ENCODE measurements around the gene DPP7.
A peak's percentile ranks its signal among the peaks of the same experiment; 100 is the strongest.
"Not testable (repeated sequence)": the region's sequence is repeated elsewhere in the genome, so short reads cannot be mapped to it uniquely, and the experiment has no call there.

The DPP7 gene

DNA sequence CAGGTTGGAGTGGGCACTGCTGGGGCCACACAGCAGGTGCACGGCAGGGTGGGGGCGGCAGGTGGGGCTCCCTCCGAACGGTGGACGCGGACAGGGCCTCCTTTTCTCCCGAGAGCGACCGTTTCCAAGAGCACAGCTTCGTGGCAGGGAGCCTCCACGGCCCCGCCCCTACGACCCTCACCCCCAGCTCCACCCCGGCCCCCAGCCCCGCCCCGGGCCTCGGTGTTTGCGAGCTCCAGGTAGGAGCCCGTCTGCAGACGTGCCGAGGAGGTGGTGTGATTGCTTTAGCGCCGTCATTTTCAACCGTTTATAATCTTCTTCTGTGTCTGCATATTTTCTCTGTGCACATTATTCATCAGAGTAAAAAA, 33.2 kb upstream of the DPP7 start:
- DNase-seq = no peak

- DNase-seq = no peak
These were observed 32.7 kb upstream of the DPP7 start for GRCh38 chr9:137147091-137147792.

GRCh38 chr9:137146527-137146918, 32.0 kb upstream of the DPP7 start:
- DNase-seq = no peak

- DNase-seq = no peak
These were observed 31.4 kb upstream of the DPP7 start for GRCh38 chr9:137145731-137146526.

DNA sequence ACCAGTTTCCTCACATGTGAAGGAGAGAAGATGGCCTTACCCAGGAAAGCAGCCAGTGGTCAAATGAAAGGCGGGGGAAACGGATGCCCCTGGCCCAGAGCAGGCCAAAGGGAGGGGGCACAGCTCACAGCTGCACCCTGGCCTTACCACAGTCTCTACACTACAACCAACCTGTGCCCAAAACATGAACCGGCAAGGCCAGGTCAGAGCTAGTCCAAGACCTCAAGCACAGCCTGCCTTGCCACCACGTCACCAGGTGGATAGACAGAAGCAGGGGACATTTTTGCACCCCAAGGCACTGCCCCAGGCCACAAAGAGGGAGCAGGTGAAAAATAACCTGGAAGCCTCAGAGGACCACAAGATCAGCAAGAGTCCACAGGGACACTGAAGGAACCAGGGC, 28.9 kb upstream of the DPP7 start:
- DNase-seq = no peak

- DNase-seq = no peak
These were observed 27.7 kb upstream of the DPP7 start for GRCh38 chr9:137141976-137142936.

DNA sequence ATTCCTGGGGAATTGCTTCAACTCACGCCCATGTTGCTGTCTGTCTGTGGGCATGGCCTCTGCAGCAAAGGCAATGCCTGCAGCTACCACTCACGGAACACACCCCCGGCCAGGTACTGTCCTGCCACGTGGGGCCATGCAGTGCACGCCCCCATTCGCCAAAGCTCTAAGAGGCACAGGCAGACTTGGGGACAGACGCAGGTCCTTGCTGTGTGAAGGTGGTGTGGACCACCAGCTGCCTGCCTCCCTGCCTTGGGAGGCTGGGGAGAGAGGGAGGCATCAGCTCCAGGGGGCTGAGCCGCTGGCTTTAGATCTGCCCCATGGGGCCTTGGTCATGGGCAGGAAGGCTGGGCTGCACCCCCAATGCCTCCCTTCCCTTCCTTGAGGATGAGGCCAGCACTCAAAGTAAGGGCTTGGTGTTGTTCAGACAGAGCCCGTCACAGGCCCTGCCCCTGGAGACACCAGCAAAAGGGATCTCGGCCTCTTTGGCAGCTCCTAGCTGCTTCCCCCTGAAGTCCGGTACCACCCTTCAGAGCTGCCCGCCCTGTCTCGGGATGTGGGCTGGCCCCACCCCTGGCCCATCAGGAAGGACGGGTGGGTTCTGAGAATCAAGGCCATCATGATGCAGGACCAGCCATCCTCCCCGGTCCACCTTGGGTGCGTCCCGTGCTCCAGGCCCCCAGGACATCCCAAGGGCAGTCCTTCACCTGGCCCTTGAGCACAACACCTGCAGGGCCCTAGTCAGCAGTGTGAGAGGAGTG, 26.7 kb upstream of the DPP7 start:
- DNase-seq = no peak

- no peak for DNase-seq
These were observed 25.8 kb upstream of the DPP7 start for GRCh38 chr9:137140151-137141012.

- no peak for DNase-seq
These were observed 25.1 kb upstream of the DPP7 start for GRCh38 chr9:137139468-137140150.

- DNase-seq = peak in 4 of 6 experiments; percentile 18 to 43 (median 33)
These were observed 24.4 kb upstream of the DPP7 start, which contains the start of gene GRIN1 for GRCh38 chr9:137138722-137139467. Gene GRIN1 (plus strand): TSS chr9:137139154. CDS start chr9:137139487, 333 bp downstream.

GRCh38 chr9:137138058-137138721, 23.7 kb upstream of the DPP7 start:
- peak in 1 of 6 experiments; percentile 5 for DNase-seq

DNA sequence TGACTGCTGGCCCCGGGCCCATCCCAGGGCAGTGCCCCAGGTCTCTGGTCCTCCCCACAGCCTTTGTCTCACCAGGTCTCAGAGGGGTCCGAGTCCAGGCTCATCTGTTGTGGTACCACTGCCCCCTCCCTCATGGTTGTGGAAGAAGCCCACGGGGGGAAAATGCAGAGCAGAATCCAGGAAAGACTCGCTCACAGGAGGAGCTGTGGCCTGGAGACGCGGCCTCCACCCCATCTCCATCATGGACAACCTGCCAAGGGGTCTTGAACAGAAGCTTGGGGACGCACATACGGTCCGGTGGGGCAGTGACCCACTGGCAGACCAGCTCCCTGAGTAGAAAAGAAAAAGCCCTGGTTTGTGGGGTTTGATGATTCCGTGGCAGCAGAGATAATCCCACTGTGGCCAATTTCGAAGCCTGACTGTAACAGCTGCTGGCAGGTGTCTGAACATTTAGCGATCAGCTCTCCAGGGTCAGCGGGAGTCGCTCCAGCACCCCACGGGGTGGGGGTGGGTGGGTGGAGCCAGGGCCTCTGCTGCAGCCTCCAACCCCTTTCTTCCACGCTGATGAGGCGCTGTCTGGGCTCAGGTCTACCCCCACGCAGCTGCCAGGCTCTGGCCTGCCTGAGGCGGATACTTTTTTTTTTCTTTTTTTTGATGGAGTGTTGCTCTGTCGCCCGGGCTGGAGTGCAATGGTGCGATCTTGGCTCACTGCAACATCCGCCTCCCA, 22.5 kb upstream of the DPP7 start:
- DNase-seq = no peak

- no peak for DNase-seq
These were observed 21.8 kb upstream of the DPP7 start for GRCh38 chr9:137136261-137136880.

DNA sequence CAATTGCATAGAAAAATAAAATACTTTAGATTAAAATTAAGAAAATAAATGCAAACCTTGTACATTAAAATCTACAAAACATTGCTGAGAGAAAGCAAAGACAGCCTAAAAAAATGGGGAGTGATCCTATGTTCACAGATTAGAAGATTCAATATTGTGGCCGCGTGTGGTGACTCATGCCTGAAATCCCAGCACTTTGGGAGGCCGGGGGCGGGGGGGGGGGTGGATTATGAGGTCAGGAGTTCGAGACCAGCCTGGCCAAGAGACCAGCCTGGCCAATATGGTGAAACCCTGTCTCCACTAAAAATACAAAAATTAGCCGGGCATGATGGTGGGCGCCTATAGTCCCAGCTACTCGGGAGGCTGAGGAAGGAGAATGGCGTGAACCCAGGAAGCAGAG, 20.6 kb upstream of the DPP7 start:
- DNase-seq = not testable (repeated sequence)

DNA sequence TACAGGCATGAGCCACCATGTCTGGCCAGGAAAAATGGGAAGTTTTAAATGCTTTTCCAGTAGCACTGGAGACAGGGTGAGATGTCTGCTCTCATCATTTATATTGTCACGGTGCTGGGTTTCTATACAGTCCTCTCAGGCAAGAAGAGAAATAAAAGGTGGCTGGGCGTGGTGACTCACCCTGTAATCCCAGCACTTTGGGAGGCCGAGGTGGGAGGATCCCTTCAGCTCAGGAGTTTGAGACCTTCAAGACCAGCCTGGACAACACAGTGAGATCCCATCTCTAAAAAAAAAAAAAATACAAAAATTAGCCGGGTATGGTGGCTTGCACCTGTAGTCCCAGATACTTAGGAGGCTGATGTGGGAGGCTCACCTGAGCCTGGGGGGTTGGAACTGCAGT, 19.7 kb upstream of the DPP7 start:
- DNase-seq = no peak

GRCh38 chr9:137130176-137130755, 15.7 kb upstream of the DPP7 start:
- DNase-seq = no peak

- DNase-seq = peak; percentile 79 to 91 (median 89)
These were observed 15.1 kb upstream of the DPP7 start for GRCh38 chr9:137129456-137130175.
